ENCODE data around the gene ARHGAP12.
"Not testable (repeated sequence)": the region's sequence is repeated elsewhere in the genome, so short reads cannot be mapped to it uniquely, and the experiment has no call there.

ARHGAP12 gene

GRCh38 chr10:31928549-31929260 is at the start of gene ARHGAP12:
Gene ARHGAP12 (minus strand): TSS chr10:31928831. CDS start chr10:31908855, 19,976 bp downstream.
- peak; percentile 72 for DNase-seq (ENCODE audit: low spot score)

- no peak for DNase-seq (ENCODE audit: low spot score)
Observed at GRCh38 chr10:31978156-31978483, 49.5 kb upstream of the ARHGAP12 start.

GRCh38 chr10:31977440-31978155 is 49.0 kb upstream of the ARHGAP12 start:
- peak; percentile 94 for DNase-seq (ENCODE audit: low spot score)

- DNase-seq (ENCODE audit: low spot score): no peak
Observed at GRCh38 chr10:31975157-31975765, 46.6 kb upstream of the ARHGAP12 start.

GRCh38 chr10:31974434-31975124 is 45.9 kb upstream of the ARHGAP12 start:
- DNase-seq (ENCODE audit: low spot score): no peak

GRCh38 chr10:31972519-31973041 is 43.9 kb upstream of the ARHGAP12 start:
- DNase-seq (ENCODE audit: low spot score): no peak

GRCh38 chr10:31969847-31970246 is 41.2 kb upstream of the ARHGAP12 start:
- DNase-seq (ENCODE audit: low spot score): not testable (repeated sequence)

GRCh38 chr10:31963589-31963980 is 35.0 kb upstream of the ARHGAP12 start:
- no peak for DNase-seq (ENCODE audit: low spot score)

GRCh38 chr10:31962826-31963588 is 34.4 kb upstream of the ARHGAP12 start:
- no peak for DNase-seq (ENCODE audit: low spot score)

- peak; percentile 54 for DNase-seq (ENCODE audit: low spot score)
Observed at GRCh38 chr10:31961277-31962074, 32.8 kb upstream of the ARHGAP12 start.

GRCh38 chr10:31959461-31960173 is 31.0 kb upstream of the ARHGAP12 start:
- peak; percentile 37 for DNase-seq (ENCODE audit: low spot score)

- no peak for DNase-seq (ENCODE audit: low spot score)
Observed at GRCh38 chr10:31958856-31959255, 30.2 kb upstream of the ARHGAP12 start.

- DNase-seq (ENCODE audit: low spot score): no peak
Observed at GRCh38 chr10:31956200-31956946, 27.7 kb upstream of the ARHGAP12 start.

- no peak for DNase-seq (ENCODE audit: low spot score)
Observed at GRCh38 chr10:31954410-31955191, 26.0 kb upstream of the ARHGAP12 start.

GRCh38 chr10:31953480-31953879 is 24.8 kb upstream of the ARHGAP12 start:
- DNase-seq (ENCODE audit: low spot score): no peak

GRCh38 chr10:31953080-31953479 is 24.4 kb upstream of the ARHGAP12 start:
- DNase-seq (ENCODE audit: low spot score): no peak

- no peak for DNase-seq (ENCODE audit: low spot score)
Observed at GRCh38 chr10:31952066-31952465, 23.4 kb upstream of the ARHGAP12 start.

GRCh38 chr10:31949266-31949665 is 20.6 kb upstream of the ARHGAP12 start:
- DNase-seq (ENCODE audit: low spot score): no peak

GRCh38 chr10:31948021-31948420 is 19.4 kb upstream of the ARHGAP12 start:
- no peak for DNase-seq (ENCODE audit: low spot score)
